DOHH2 (cell line): ENCODE results near the gene CDK18.

Experiments
- CTCF ChIP-seq: fragments of 200-600 bp; sonication (generic); IDR thresholded peaks from one replicate; pipeline ENCODE4 v1.5.1; 2014; ENCODE audit warnings: antibody characterized with exemption, mild to moderate bottlenecking, low read depth, low read length; ENCODE audit not compliant: poor library complexity, severe bottlenecking
- EZH2phosphoT487 ChIP-seq: fragments of 200-600 bp; sonication (generic); IDR thresholded peaks from 2 replicates; pipeline ENCODE4 v1.6.1; 2017; ENCODE audit warnings: borderline replicate concordance, mild to moderate bottlenecking, antibody characterized with exemption, low read length, moderate library complexity, mixed read lengths

- no peak for TF ChIP-seq CTCF
- no peak for TF ChIP-seq EZH2phosphoT487
Measured at GRCh38 chr1:205525495-205526285, 21.2 kb downstream of the CDK18 start.
